Renal pelvis (tissue), 4 donors: ENCODE results near the gene RPLP2. TPM values are rescaled to one million over a fixed set of nuclear protein-coding genes. Genes with fewer than 3 reads are reported as not detected.

Source experiments
- DNase-seq: peaks from one replicate; pipeline ENCODE4 v3.0.0-alpha.2; 2013
- polyA plus RNA-seq, 3 donors: library from polyadenylated mRNA; unstranded; fragments of 120-200 nt; gene quantifications; one replicate each; pipeline ENCODE4 v1.2.1, GENCODE V29; 2013; ENCODE audit not compliant: insufficient read length in 3 of 3

The RPLP2 gene
- polyA plus RNA-seq, 3 donors: 1,087 to 1,248 (median 1,229) TPM

DNA sequence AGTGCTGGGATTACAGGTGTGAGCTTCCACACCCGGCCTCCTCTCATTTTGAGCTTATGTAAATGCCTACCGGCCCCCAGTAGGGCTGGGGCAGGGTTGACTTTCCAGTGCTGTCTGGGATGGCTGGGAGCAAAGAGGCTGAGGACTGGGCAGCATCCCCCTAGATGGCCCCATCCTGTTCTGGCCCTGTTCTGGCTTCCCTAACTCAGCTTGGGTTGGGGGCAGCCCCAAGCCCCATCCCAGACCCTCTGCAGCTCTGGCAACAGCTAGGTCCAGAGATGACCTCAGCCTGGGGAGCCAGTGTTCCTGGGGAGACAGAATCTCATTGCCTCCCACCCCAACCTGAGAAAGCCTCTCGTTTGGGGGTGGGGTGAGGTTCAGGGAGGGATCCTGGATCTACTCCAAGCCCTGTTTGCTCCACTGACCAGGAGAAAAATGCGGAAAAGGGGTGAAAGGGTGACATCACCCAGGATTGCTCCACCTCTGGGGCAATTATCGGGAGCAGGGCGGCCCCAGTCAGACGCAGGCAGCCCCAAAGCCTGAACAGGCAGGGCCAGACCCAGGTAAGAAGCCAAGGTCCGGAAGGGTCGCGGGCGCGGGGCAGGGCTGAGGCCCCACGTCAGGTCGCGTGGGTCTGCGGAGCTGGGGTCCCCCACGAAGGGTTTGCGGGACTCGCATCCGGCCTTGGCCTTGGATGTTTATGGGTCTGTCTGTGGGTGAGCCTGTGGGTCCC is 8.8 kb downstream of the RPLP2 start, which contains the start of gene PNPLA2:
PNPLA2 (plus strand) TSS at position 519 of the 733 bp plus-strand sequence. CDS start 805 bp downstream, outside the sequence.
- no peak for DNase-seq

DNA sequence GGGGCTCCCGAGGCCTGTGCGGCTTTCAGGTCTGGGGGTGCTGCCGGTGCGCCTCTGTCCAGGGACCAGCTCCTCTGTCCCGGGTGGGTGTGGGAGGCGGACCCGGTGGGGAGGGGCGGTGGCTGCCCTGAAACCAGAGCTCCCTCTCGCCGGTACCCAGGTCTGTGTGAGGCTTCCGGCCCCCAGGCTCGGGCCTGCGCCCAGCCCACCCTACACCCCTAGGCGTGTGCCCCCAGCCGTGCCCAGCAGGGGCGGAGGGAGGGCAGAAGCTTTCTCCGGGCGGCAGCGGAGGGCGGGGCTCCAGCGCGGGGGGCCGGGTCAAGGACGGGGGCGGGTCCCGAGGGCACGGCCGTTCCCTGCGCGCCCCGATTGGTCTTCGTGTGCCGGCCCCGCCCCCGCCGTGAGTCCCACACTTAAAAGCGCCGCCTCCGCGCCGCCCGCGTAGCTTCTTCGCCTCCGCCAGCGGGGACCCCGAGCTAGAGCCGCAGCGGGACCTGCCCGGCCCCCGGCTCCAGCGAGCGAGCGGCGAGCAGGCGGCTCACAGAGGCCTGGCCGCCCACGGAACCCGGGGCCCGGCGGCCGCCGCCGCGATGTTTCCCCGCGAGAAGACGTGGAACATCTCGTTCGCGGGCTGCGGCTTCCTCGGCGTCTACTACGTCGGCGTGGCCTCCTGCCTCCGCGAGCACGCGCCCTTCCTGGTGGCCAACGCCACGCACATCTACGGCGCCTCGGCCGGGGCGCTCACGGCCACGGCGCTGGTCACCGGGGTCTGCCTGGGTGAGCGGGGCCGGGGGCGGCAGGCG is 9.6 kb downstream of the RPLP2 start:
- peak; percentile 88 for DNase-seq

- DNase-seq: peak; percentile 81
Observed at GRCh38 chr11:819943-820649, 10.3 kb downstream of the RPLP2 start.

GRCh38 chr11:820655-821511 is 11.1 kb downstream of the RPLP2 start:
- no peak for DNase-seq

DNA sequence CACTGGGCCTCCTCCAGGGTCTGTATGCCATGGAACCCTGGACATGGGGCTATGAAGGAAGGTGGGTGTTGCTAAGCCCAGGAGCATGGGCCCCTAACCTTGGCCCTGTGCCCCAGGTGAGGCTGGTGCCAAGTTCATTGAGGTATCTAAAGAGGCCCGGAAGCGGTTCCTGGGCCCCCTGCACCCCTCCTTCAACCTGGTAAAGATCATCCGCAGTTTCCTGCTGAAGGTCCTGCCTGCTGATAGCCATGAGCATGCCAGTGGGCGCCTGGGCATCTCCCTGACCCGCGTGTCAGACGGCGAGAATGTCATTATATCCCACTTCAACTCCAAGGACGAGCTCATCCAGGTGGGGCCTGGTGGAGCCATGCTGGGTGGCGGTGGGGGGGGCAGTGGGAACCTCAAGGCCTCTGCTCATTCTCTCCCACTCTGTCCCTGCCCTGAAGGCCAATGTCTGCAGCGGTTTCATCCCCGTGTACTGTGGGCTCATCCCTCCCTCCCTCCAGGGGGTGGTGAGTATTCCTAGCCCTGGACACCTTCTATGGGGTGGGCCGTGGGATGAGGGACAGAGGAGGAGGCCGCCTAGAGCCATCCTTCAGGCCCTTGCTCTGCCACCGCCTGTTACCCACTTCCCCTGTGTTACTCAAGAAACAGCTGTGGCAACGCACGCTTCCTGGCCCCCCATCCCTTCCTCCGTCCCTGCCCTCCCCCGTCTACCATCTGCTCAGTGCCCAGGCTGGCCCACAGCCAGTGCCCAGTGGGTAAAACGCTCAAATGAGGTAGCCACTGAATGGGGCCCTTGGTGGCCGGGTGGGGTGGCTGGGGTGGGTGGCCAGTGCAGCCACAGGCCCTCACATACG is 12.0 kb downstream of the RPLP2 start:
- DNase-seq: no peak

DNA sequence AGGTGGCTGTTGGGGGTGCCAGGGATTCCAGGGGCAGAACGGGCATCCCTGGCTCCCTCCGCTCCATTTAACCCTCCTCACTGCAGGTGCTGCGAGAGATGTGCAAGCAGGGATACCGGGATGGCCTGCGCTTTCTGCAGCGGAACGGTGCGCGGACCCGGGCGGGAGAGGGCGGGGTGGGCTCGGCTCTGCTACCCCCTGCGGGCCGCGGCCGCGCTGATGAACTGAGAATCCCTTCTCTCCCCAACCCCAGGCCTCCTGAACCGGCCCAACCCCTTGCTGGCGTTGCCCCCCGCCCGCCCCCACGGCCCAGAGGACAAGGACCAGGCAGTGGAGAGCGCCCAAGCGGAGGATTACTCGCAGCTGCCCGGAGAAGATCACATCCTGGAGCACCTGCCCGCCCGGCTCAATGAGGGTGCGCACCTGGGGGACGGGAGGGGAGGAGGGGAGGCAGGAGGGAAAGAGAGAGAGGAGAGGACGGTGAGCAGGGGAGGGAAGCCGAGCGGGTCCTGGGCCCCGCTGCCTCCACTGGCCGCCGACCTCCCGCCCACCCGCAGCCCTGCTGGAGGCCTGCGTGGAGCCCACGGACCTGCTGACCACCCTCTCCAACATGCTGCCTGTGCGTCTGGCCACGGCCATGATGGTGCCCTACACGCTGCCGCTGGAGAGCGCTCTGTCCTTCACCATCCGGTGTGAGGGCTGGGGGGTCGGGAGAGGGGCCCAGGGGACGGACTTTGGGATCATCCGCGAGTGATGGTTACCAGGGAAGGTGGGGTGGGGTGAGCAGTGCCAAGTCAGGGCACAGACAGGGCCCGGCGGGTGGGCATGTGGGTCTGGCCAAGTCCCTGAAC is 13.9 kb downstream of the RPLP2 start:
- no peak for DNase-seq

GRCh38 chr11:824292-824880 is 14.6 kb downstream of the RPLP2 start:
- DNase-seq: no peak

DNA sequence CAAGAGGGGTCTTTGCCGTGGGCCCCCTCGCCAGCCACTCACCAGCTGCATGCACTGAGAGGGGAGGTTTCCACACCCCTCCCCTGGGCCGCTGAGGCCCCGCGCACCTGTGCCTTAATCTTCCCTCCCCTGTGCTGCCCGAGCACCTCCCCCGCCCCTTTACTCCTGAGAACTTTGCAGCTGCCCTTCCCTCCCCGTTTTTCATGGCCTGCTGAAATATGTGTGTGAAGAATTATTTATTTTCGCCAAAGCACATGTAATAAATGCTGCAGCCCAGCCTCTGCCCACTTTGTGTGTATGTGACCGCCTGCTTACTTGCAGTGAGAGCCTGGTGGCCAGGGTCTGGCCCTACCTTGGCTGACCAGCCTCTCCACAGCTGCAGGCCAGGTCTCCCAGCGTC is 15.2 kb downstream of the RPLP2 start:
- DNase-seq: no peak

DNA sequence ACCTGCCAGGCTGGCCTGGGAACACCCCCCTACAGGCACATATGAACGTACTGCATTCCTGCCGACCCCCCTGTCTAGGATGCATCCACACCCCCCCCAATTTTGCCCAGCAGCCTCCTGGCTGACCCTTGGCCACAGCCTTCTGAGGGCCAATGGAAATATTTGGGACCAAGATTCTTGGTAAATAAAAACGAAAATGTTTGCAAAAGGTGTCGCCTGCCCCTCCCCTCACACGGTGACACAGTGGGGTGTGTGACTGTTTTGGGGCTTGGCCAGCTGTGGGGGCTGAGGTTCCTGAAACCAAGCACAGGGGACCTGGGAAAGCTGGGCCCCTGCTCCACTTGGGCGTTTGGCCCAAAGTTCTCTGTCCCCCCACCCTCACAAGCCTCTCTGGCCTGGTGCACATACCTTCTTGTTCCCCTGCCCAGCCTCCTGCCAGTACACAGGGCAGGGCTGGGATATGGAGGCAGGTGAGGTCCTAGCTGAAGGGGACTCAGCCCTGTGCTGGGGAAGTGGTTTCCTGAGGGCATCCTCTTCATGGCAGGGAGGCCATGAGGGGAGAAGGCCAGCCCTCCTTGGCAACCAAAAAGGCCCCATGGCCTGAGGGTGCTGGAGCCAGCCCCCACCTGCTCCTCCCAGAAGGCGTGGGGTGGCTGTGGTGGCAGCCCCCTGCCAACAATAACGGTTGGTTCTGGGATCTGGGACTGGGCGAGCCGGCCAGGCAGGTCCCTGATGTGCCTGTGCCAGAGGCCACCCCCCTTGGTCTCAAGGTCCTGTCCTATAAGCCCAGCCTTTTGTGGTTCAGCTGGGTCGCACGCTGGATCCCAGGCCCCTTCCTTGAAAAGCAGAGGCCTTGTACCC is 15.8 kb downstream of the RPLP2 start:
- DNase-seq: no peak

GRCh38 chr11:826227-826621 is 16.5 kb downstream of the RPLP2 start:
- DNase-seq: no peak

- DNase-seq: no peak
Observed at GRCh38 chr11:826836-827145, 17.0 kb downstream of the RPLP2 start.

GRCh38 chr11:827146-827896 is 17.6 kb downstream of the RPLP2 start:
- no peak for DNase-seq

DNA sequence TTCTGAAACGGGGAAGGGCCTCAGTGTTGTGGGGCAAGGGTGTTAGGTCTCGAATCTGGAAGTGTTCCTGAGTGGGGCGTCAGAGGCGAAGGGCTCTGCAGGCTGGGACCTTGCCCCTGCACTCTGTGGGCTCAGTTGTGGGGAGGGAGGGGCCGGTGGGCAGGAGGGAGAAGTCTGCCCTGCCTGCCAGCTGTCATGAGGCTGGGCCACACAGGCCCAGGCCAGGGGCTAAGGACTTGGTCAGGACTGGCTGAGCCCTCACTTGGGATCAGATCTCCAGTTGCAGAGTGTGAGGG is 18.1 kb downstream of the RPLP2 start, which contains the start of gene CRACR2B:
CRACR2B (plus strand) TSS at position 23 of the 296 bp plus-strand sequence. CDS start 689 bp downstream, outside the sequence.
- DNase-seq: no peak

DNA sequence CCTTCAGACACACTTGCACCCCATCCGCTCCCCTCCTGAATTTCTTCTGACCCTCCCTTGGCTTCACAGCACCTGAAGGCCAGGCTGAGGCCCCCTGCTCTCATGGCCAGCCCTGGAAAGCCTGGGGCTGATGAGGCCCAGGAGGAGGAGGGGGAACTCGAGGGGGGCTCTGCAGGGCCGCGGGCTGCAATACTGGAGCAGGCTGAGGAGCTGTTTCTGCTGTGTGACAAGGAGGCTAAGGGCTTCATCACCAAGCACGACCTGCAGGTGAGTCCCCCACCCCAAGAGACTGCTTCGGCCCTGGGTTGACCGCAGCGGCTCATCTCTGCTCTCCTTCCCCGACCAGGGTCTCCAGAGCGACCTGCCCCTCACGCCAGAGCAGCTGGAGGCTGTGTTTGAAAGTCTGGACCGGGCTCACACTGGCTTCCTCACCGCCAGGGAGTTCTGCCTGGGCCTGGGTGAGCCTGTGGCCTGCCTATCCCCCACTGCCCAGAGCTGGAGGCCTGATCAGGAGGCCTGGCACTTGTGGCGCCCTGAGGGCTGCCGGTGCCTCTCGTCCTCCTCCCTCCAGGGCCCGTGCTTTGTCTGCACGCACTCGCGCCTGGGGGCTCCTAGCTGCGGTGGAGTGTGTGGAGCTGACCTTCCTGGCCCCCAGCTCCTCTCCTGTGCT is 18.9 kb downstream of the RPLP2 start:
- no peak for DNase-seq

DNA sequence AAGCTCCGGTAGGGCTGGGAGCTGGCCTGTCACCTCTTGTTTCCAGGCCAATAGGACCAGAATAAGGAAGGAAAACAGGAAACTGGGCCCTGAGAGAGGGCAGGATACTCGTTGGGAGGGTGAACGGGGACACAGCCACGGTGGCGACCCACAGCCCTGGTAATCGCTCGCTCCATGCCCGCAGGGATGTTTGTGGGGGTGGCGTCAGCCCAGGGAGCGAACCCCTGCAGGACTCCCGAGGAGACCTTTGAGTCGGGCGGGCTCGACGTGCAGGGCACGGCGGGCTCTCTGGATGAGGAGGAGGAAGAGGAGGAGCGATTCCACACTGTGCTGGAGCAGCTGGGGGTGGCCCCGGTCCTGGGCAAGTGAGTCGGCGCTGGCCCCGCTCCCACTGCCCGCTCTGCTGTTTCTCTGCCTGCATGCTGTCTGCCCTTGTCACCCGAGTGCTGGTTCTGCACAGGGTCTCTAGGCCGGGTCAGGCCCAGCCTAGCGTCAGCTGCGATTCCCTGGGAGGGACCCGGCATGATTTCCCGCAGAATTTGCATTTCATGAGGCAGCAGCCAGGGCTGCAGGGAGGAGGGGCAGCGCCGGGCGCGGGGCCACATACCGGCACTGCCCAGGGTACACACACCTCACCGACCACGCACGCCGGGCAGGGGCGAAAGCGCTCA is 19.5 kb downstream of the RPLP2 start:
- DNase-seq: no peak

GRCh38 chr11:829847-830294 is 20.1 kb downstream of the RPLP2 start:
- no peak for DNase-seq
